K562 (cell line): Measurements from ENCODE around the gene CCDC61. TPM values are rescaled to one million over a fixed set of nuclear protein-coding genes. Genes with fewer than 3 reads are reported as not detected.

ENCODE experiments used
- ARID4B ChIP-seq: sonication (generic); formaldehyde crosslinking; IDR thresholded peaks from 2 replicates; pipeline ENCODE4 v1.8.0; 2022; ENCODE audit warnings: mild to moderate bottlenecking, missing genetic modification reagents
- ETV5 ChIP-seq: sonication (generic); formaldehyde crosslinking; IDR thresholded peaks from 2 replicates; pipeline ENCODE4 v1.4.0; 2020; ENCODE audit warnings: low read depth, mild to moderate bottlenecking, missing genetic modification reagents
- REST ChIP-seq, 2 experiments: fragments of 450-650 bp; formaldehyde crosslinking in 1 of 2; IDR thresholded peaks; 2 replicates each; pipeline versions ENCODE4 v1.4.0 to v1.6.1; 2014 to 2020; ENCODE audit warnings: mild to moderate bottlenecking in 2 of 2, borderline replicate concordance in 1 of 2, low read depth in 1 of 2
- polyA plus RNA-seq, 8 experiments: library from polyadenylated mRNA; depleted of rRNA in 4 of 8; stranded (reverse) in 5 of 8; unstranded in 3 of 8; fragments of >200 nt; fragmentation: Nextera tagmentation in 2 of 8; fragmentation: Illumina TruSeq in 1 of 8; extraction: Ambion mirVana in 2 of 8; extraction: Trizol in 1 of 8; gene quantifications; 2 replicates each; pipeline versions ENCODE4 v1.2.1 to v1.2.3, GENCODE V29; 2011 to 2014; ENCODE audit warnings: inconsistent platforms in 1 of 8, missing spikeins in 1 of 8
- total RNA-seq, 7 experiments: library from RNA; depleted of rRNA in 6 of 7; stranded (reverse); fragments of >200 nt in 6 of 7; fragmentation: Illumina TruSeq in 2 of 7; extraction: Trizol in 2 of 7; gene quantifications; 2 replicates each; pipeline versions ENCODE4 v1.2.1 to v1.2.3, GENCODE V29; 2011 to 2021; ENCODE audit warnings: low replicate concordance in 1 of 7

CCDC61 gene
- total and polyA plus RNA-seq, 9 of the 15 experiments (the other 6 are each of a cell fraction or from before 2014, with no cell fraction given) = 0.07 to 27.0 (median 10.3) TPM

GRCh38 chr19:45952686-45953505 lies 42.4 kb upstream of the CCDC61 start (continued):
- TF ChIP-seq REST (IDR thresholded peaks at IDR 0.05; ENCODE audit: borderline replicate concordance) (peak; percentile 100), REST (CRISPR knock-in tag; IDR thresholded peaks at IDR 0.05; ENCODE audit: low read depth) (peak; percentile 99), ETV5 (CRISPR knock-in tag) (0 out of 2 replicates have a peak, but pooled peaks have one; percentile 61), ARID4B (CRISPR knock-in tag) (peak; percentile 92)
